GM12878 (cell line): ENCODE measurements around the gene IL20RB. TPM values are rescaled to one million over a fixed set of nuclear protein-coding genes. Genes with fewer than 3 reads are reported as not detected.

ENCODE experiments used
- ATAC-seq: fragments of 200-7000 bp; cut with Tn5 transposase; 3 replicates; pipeline ENCODE4 v1.9.1; 2020; ENCODE audit warnings: mild to moderate bottlenecking, moderate library complexity
- BruUV-seq: library from RNA; stranded (reverse); fragments of 400-500 nt; replicated peaks from 2 replicates; lab custom pipeline; 2021; lab: Mats Ljungman, UMichigan
- CTCF ChIA-PET: fragments of 300-600 bp; sonication (Branson Sonifier 250); formaldehyde crosslinking; extraction: SDS; loops from one replicate; lab custom pipeline; 2021; ENCODE audit warnings: inconsistent platforms; lab: Yijun Ruan, JAX
- POLR2A ChIA-PET: fragments of 350-600 bp; formaldehyde crosslinking; extraction: SDS; loops from one replicate; lab custom pipeline; 2021; ENCODE audit warnings: inconsistent platforms; lab: Charles Lee
- RAD21 ChIA-PET: fragments of 300-600 bp; sonication (Branson Sonifier 250); formaldehyde crosslinking; loops from one replicate; lab custom pipeline; 2023; ENCODE audit warnings: antibody characterized with exemption; ENCODE audit not compliant: unreplicated experiment; lab: Charles Lee
- SMC1A ChIA-PET: fragments of 300-600 bp; sonication (Branson Sonifier 250); formaldehyde crosslinking; loops from one replicate; lab custom pipeline; 2023; ENCODE audit not compliant: unreplicated experiment, uncharacterized antibody; lab: Charles Lee
- DNase-seq: peaks from one replicate; pipeline ENCODE4 v3.0.0-alpha.2; 2011; ENCODE audit warnings: low read depth, low spot score
- FAIRE-seq: peaks from 3 replicates; lab custom pipeline; 2011; peaks lifted over from hg19 to GRCh38; lab: Jason Lieb, UNC
- H2AFZ ChIP-seq: 2 replicates; pipeline ENCODE4 v1.6.0; 2011; ENCODE audit warnings: low read depth, low read length, control low read depth; ENCODE audit not compliant: control insufficient read depth
- H3K27ac ChIP-seq: 2 replicates; pipeline ENCODE4 v1.5.1; 2011; ENCODE audit warnings: control low read depth; ENCODE audit not compliant: control insufficient read depth, insufficient read depth
- H3K27me3 ChIP-seq, 2 experiments: replicated peaks in 1 of 2; 2 replicates each; pipeline versions ENCODE4 v1.6.0 to v1.6.1; 2011; ENCODE audit warnings: low read length in 1 of 2; ENCODE audit not compliant: control insufficient read depth in 2 of 2, insufficient read depth in 2 of 2
- H3K36me3 ChIP-seq, 2 experiments: 2 replicates each; pipeline ENCODE4 v1.5.1; 2011; ENCODE audit warnings: low read length in 1 of 2; ENCODE audit not compliant: control insufficient read depth in 2 of 2, insufficient read depth in 2 of 2
- H3K4me1 ChIP-seq: 2 replicates; pipeline ENCODE4 v1.6.1; 2011; ENCODE audit warnings: mild to moderate bottlenecking, low read length, moderate library complexity, mixed read lengths; ENCODE audit not compliant: control insufficient read depth, insufficient read depth
- H3K4me2 ChIP-seq: 2 replicates; pipeline ENCODE4 v1.6.0; 2011; ENCODE audit warnings: control low read depth; ENCODE audit not compliant: control insufficient read depth, insufficient read depth
- H3K4me3 ChIP-seq: fragments of 200-600 bp; sonication (generic); 2 replicates; pipeline ENCODE4 v1.5.1; 2016
- H3K79me2 ChIP-seq: 2 replicates; pipeline ENCODE4 v1.6.0; 2011; ENCODE audit warnings: low read length; ENCODE audit not compliant: control insufficient read depth, insufficient read depth
- H3K9ac ChIP-seq: 2 replicates; pipeline ENCODE4 v1.8.0; 2011; ENCODE audit warnings: low read length, control low read depth, mixed read lengths; ENCODE audit not compliant: control insufficient read depth, insufficient read depth
- H3K9me3 ChIP-seq: replicated peaks from 3 replicates; pipeline ENCODE4 v1.5.1; 2011; ENCODE audit warnings: mild to moderate bottlenecking, low read length; ENCODE audit not compliant: control insufficient read depth, insufficient read depth
- H4K20me1 ChIP-seq: 2 replicates; pipeline ENCODE4 v1.6.0; 2011; ENCODE audit not compliant: control insufficient read depth, insufficient read depth
- CHD4 ChIP-seq: fragments of 200-600 bp; sonication (generic); IDR thresholded peaks from 2 replicates; pipeline ENCODE4 v1.6.1; 2016; ENCODE audit warnings: mild to moderate bottlenecking
- E4F1 ChIP-seq: fragments of 450-650 bp; IDR thresholded peaks from 2 replicates; pipeline ENCODE4 v1.6.1; 2018; ENCODE audit warnings: borderline replicate concordance, mild to moderate bottlenecking; ENCODE audit not compliant: partially characterized antibody
- ELK1 ChIP-seq: IDR thresholded peaks from 2 replicates; pipeline ENCODE4 v1.6.1; 2012; ENCODE audit warnings: low read depth, low read length, improper control_type of control experiment
- ESRRA ChIP-seq: IDR thresholded peaks from 2 replicates; pipeline ENCODE4 v1.6.1; 2012; ENCODE audit warnings: mild to moderate bottlenecking, low read length, improper control_type of control experiment
- EZH2 ChIP-seq: IDR thresholded peaks from 2 replicates; pipeline ENCODE4 v1.6.1; 2012; ENCODE audit warnings: low read depth, mild to moderate bottlenecking, control low read depth, inconsistent platforms, low read length, borderline replicate concordance; ENCODE audit not compliant: control insufficient read depth
- KDM1A ChIP-seq: fragments of 200-600 bp; sonication (generic); IDR thresholded peaks from 2 replicates; pipeline ENCODE4 v1.6.1; 2016; ENCODE audit warnings: borderline replicate concordance
- MEF2A ChIP-seq: IDR thresholded peaks from 2 replicates; pipeline ENCODE4 v1.6.1; 2011; ENCODE audit warnings: low read depth, mild to moderate bottlenecking, low read length, moderate library complexity; ENCODE audit not compliant: insufficient read depth
- MEF2B ChIP-seq: fragments of 450-650 bp; IDR thresholded peaks from 2 replicates; pipeline ENCODE4 v1.6.1; 2018; ENCODE audit warnings: mild to moderate bottlenecking, moderate library complexity; ENCODE audit not compliant: partially characterized antibody, poor library complexity, severe bottlenecking
- NFIC ChIP-seq: IDR thresholded peaks from 2 replicates; pipeline ENCODE4 v1.6.1; 2012; ENCODE audit warnings: low read depth, mild to moderate bottlenecking, inconsistent platforms, low read length, moderate library complexity
- NRF1 ChIP-seq: conservative IDR thresholded peaks from 2 replicates; pipeline ENCODE4 v1.6.1; 2011; ENCODE audit warnings: mild to moderate bottlenecking, low read depth, low read length, improper control_type of control experiment
- SIN3A ChIP-seq: IDR thresholded peaks from 2 replicates; pipeline ENCODE4 v1.6.1; 2012; ENCODE audit warnings: low read depth, low read length, improper control_type of control experiment
- SP1 ChIP-seq: IDR thresholded peaks from one replicate; pipeline ENCODE4 v1.6.1; 2011; ENCODE audit warnings: low read depth, low read length
- TCF7 ChIP-seq: IDR thresholded peaks from 2 replicates; pipeline ENCODE4 v1.6.1; 2014; ENCODE audit warnings: antibody characterized with exemption, borderline replicate concordance
- ZNF217 ChIP-seq: fragments of 450-650 bp; IDR thresholded peaks from 2 replicates; pipeline ENCODE4 v1.6.1; 2017; ENCODE audit warnings: antibody characterized with exemption, mild to moderate bottlenecking
- WGBS: methylation state at CpG from one replicate; pipeline ENCODE4 v1.1.6; 2016; ENCODE audit warnings: low lambda C conversion rate; ENCODE audit not compliant: insufficient replicate concordance, insufficient coverage; ENCODE audit errors: missing lambda C conversion rate; 5-methylcytosine and 5-hydroxymethylcytosine counted together
- in situ Hi-C: fragments of 300-500 bp; cut with MboI; formaldehyde crosslinking; loops from 9 replicates; pipeline ENCODE4 v1.14.3; 2018; ENCODE audit warnings: mixed read lengths
- intact Hi-C: fragments of 100-400 bp; cut with micrococcal nuclease; formaldehyde crosslinking; loops from one replicate; pipeline ENCODE4 v1.14.2; 2022; ENCODE audit not compliant: unreplicated experiment
- polyA plus RNA-seq, 11 experiments: library from polyadenylated mRNA; depleted of rRNA in 4 of 11; unstranded in 6 of 11; stranded (reverse) in 5 of 11; fragments of >200 nt; fragmentation: Nextera tagmentation in 4 of 11; fragmentation: Illumina TruSeq in 1 of 11; extraction: Ambion mirVana in 4 of 11; extraction: Trizol in 1 of 11; gene quantifications; 1 replicate in 1 of 11; 2 replicates in 10 of 11; pipeline versions ENCODE4 v1.2.1 to v1.2.3, GENCODE V29; 2011 to 2016; ENCODE audit warnings: inconsistent platforms in 2 of 11, missing spikeins in 2 of 11, low read depth in 1 of 11
- total RNA-seq, 4 experiments: library from RNA; depleted of rRNA in 3 of 4; stranded (reverse); fragments of >200 nt in 3 of 4; fragmentation: Illumina TruSeq in 1 of 4; extraction: Trizol in 1 of 4; gene quantifications; 2 replicates each; pipeline versions ENCODE4 v1.2.1 to v1.2.3, GENCODE V29; 2013 to 2021
- TF ChIP-seq, protein P1 (sequence below): IDR thresholded peaks from 2 replicates; pipeline ENCODE4 v1.6.1; 2011; ENCODE audit warnings: borderline replicate concordance, low read depth, mild to moderate bottlenecking, moderate library complexity, low read length; ENCODE audit not compliant: insufficient read depth, poor library complexity, severe bottlenecking

Gene IL20RB
- total and polyA plus RNA-seq, 10 of the 15 experiments (the other 5 are each of a cell fraction or from before 2014, with no cell fraction given) = 0.21 to 1.1 (median 0.54) TPM

- H3K79me2 ChIP-seq = no peaks in the 10 kb centered on the region
- RAD21 ChIA-PET = no interaction called here
- H3K9ac ChIP-seq = no peak overlapping the region
- in situ Hi-C loops = no loop called here
- no peaks in the 10 kb centered on the region for H3K36me3 ChIP-seq
- no peaks in the 10 kb centered on the region for H3K27me3 ChIP-seq
- no peak for FAIRE-seq
- no peak overlapping the region for H3K4me2 ChIP-seq
- no peak for DNase-seq
- H3K27ac ChIP-seq = no peak overlapping the region
- no peaks in the 10 kb centered on the region for H4K20me1 ChIP-seq
- no TSS peak for BruUV-seq
- CTCF ChIA-PET = interaction anchor here (0.8 kb wide), 1 partner anchor 14 kb away, joined by 3 read pairs; no protein-coding TSS in a partner anchor
- 65% methylated on average over 4 of the region's 4 CpGs for WGBS
- POLR2A ChIA-PET = no interaction called here
- TF ChIP-seq MEF2A (no peak), ELK1 (no peak), ZNF217 (no peak), EZH2 (no peak), CHD4 (no peak), ESRRA (no peak), NRF1 (no peak), SP1 (no peak), MEF2B (no peak), KDM1A (no peak), SIN3A (no peak), NFIC (no peak), E4F1 (no peak), TCF7 (no peak)
- TF ChIP-seq, protein P1, sequence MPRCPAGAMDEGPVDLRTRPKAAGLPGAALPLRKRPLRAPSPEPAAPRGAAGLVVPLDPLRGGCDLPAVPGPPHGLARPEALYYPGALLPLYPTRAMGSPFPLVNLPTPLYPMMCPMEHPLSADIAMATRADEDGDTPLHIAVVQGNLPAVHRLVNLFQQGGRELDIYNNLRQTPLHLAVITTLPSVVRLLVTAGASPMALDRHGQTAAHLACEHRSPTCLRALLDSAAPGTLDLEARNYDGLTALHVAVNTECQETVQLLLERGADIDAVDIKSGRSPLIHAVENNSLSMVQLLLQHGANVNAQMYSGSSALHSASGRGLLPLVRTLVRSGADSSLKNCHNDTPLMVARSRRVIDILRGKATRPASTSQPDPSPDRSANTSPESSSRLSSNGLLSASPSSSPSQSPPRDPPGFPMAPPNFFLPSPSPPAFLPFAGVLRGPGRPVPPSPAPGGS = no peak
- TF ChIP-seq, all 136 proteins: peak for 0
- Histone ChIP-seq H3K4me1 (no peaks in the 10 kb centered on the region), H2AFZ (no peak overlapping the region), H3K4me3 (no peak overlapping the region), H3K9me3 (no peaks in the 10 kb centered on the region)
- SMC1A ChIA-PET = no interaction called here
- intact Hi-C loops = no loop called here
- ATAC-seq = no peak
Measured at GRCh38 chr3:137047240-137047639, 89.5 kb downstream of the IL20RB start.
